ENCODE measurements around the gene OPRM1.

The OPRM1 gene

DNA sequence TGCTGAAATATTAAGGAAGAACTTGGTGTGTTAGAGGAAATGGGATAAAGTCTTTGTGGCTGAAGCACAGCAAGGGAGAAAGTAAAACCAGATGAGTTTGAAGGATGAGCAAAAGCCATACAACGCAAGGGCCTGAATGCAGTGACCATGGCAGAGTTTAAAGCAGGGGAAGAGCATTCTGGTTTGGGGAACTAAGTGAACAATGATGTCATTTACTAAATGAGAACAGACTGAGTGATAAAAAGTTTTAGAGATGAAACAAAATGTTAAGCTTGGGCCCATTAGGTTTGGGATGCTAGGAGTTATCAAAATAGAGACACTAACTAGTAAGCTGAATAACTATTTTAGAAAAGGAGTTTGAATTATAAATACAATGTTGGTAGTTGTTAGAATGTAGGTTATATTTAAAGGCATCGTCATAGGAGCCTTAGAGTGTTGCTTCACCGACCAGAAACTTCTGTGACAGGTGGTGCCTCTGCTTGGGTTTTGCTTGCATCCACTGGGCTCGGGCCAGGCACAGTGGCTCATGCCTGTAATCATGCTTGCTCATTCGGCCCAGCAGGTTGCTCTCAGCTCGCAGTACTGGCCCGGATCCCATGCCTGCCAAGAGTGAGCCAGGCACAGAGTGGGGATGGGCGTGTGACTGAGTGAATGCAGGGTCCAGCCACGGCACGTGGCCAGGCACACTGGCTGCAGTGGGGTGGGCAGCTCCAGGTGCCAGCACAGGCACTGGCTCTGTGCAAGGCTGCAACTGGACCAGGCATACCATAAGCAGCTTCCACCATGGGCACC, 37.4 kb upstream of the OPRM1 start:
- TF ChIP-seq POLR2AphosphoS5 (IDR thresholded peaks at IDR 0.05; ENCODE audit: low read depth, low read length) (no peak), TAF1 (IDR thresholded peaks at IDR 0.05; ENCODE audit: borderline replicate concordance, insufficient read depth, low read length) (no peak), FOXP2 (optimal IDR thresholded peaks at IDR 0.05; ENCODE audit: borderline replicate concordance, extremely low read depth, extremely low read length, insufficient read depth) (no peak), SIN3A (IDR thresholded peaks at IDR 0.05; ENCODE audit: borderline replicate concordance, insufficient read depth, low read length) (no peak)
- TF ChIP-seq, protein P1, sequence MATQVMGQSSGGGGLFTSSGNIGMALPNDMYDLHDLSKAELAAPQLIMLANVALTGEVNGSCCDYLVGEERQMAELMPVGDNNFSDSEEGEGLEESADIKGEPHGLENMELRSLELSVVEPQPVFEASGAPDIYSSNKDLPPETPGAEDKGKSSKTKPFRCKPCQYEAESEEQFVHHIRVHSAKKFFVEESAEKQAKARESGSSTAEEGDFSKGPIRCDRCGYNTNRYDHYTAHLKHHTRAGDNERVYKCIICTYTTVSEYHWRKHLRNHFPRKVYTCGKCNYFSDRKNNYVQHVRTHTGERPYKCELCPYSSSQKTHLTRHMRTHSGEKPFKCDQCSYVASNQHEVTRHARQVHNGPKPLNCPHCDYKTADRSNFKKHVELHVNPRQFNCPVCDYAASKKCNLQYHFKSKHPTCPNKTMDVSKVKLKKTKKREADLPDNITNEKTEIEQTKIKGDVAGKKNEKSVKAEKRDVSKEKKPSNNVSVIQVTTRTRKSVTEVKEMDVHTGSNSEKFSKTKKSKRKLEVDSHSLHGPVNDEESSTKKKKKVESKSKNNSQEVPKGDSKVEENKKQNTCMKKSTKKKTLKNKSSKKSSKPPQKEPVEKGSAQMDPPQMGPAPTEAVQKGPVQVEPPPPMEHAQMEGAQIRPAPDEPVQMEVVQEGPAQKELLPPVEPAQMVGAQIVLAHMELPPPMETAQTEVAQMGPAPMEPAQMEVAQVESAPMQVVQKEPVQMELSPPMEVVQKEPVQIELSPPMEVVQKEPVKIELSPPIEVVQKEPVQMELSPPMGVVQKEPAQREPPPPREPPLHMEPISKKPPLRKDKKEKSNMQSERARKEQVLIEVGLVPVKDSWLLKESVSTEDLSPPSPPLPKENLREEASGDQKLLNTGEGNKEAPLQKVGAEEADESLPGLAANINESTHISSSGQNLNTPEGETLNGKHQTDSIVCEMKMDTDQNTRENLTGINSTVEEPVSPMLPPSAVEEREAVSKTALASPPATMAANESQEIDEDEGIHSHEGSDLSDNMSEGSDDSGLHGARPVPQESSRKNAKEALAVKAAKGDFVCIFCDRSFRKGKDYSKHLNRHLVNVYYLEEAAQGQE (IDR thresholded peaks at IDR 0.05; ENCODE audit: insufficient read depth in 1 of 2, low read depth in 2 of 2, low read length in 2 of 2) = no peak

DNA sequence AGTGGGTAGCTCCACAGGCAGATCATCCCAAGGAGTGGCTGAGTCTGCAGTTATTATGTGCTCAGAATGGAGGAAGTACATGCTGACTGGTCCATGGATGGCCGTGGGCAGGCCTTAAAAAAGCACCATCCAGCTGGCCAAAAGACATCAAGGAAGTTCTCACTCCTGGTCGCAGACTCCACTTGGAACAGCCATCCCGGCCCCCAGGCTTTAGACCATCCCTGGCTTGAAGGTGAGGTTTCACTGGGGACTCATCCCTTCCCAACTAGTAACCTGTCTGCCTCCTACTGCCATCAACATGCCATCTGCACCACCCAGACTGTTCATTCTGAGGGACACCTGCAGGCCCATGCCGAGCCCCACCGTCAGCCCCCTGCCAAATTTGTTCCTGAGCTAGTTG, 36.1 kb upstream of the OPRM1 start:
- TF ChIP-seq, protein P1 (IDR thresholded peaks at IDR 0.05; ENCODE audit: insufficient read depth in 1 of 2, low read depth in 2 of 2, low read length in 2 of 2) = no peak
- TF ChIP-seq SIN3A (IDR thresholded peaks at IDR 0.05; ENCODE audit: borderline replicate concordance, insufficient read depth, low read length) = no peak
- no peak for TF ChIP-seq TAF1 (IDR thresholded peaks at IDR 0.05; ENCODE audit: borderline replicate concordance, insufficient read depth, low read length)
- no peak for TF ChIP-seq POLR2AphosphoS5 (IDR thresholded peaks at IDR 0.05; ENCODE audit: low read depth, low read length)
- TF ChIP-seq FOXP2 (optimal IDR thresholded peaks at IDR 0.05; ENCODE audit: borderline replicate concordance, extremely low read depth, extremely low read length, insufficient read depth) = no peak

GRCh38 chr6:154010371-154010770, 28.7 kb upstream of the OPRM1 start:
- TF ChIP-seq POLR2AphosphoS5 (IDR thresholded peaks at IDR 0.05; ENCODE audit: low read depth, low read length) (no peak), FOXP2 (optimal IDR thresholded peaks at IDR 0.05; ENCODE audit: borderline replicate concordance, extremely low read depth, extremely low read length, insufficient read depth) (no peak)
- TF ChIP-seq, protein P1 (IDR thresholded peaks at IDR 0.05; ENCODE audit: insufficient read depth in 1 of 2, low read depth in 2 of 2, low read length in 2 of 2) = no peak

DNA sequence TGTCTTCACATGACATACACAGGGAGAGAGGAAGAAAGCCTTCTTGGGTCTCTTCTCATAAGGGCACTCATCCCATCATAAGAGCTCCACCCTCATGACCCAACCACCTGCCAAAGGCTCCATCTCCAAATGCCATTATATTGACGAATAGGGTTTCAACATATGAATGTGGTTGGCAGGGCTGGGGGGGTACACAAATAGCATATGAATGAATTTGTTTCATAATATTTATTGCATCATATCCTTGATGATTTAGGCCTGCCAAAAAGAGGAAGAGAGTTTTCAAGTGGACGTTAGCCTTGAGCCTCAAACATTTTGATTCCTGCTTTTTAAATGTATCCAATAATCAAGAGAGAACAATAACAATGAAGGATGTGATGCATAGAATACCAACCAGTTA, 26.2 kb upstream of the OPRM1 start:
- no peak for TF ChIP-seq FOXP2 (optimal IDR thresholded peaks at IDR 0.05; ENCODE audit: borderline replicate concordance, extremely low read depth, extremely low read length, insufficient read depth)
- no peak for TF ChIP-seq POLR2AphosphoS5 (IDR thresholded peaks at IDR 0.05; ENCODE audit: low read depth, low read length)
- TF ChIP-seq, protein P1 (IDR thresholded peaks at IDR 0.05; ENCODE audit: insufficient read depth in 1 of 2, low read depth in 2 of 2, low read length in 2 of 2) = no peak
- no peak for TF ChIP-seq TAF1 (IDR thresholded peaks at IDR 0.05; ENCODE audit: borderline replicate concordance, insufficient read depth, low read length)
- TF ChIP-seq SIN3A (IDR thresholded peaks at IDR 0.05; ENCODE audit: borderline replicate concordance, insufficient read depth, low read length) = no peak
